LHCN-M2 (cell line): ENCODE results near the gene PTBP2. TPM values are rescaled to one million over a fixed set of nuclear protein-coding genes. Genes with fewer than 3 reads are reported as not detected.
A peak's percentile ranks its signal among the peaks of the same experiment; 100 is the strongest.

Experiments used
- DNase-seq: peaks from one replicate; pipeline ENCODE4 v3.0.0-alpha.2; 2012; ENCODE audit warnings: low read depth
- polyA plus RNA-seq: library from polyadenylated mRNA; unstranded; fragments of >200 nt; gene quantifications from one replicate; pipeline ENCODE4 v1.2.1, GENCODE V29; 2012; ENCODE audit warnings: missing spikeins
- total RNA-seq: library from RNA; depleted of rRNA; stranded (reverse); fragments of >200 nt; gene quantifications from 2 replicates; pipeline ENCODE4 v1.2.3, GENCODE V29; 2014; rRNA removed

The PTBP2 gene, protein sequence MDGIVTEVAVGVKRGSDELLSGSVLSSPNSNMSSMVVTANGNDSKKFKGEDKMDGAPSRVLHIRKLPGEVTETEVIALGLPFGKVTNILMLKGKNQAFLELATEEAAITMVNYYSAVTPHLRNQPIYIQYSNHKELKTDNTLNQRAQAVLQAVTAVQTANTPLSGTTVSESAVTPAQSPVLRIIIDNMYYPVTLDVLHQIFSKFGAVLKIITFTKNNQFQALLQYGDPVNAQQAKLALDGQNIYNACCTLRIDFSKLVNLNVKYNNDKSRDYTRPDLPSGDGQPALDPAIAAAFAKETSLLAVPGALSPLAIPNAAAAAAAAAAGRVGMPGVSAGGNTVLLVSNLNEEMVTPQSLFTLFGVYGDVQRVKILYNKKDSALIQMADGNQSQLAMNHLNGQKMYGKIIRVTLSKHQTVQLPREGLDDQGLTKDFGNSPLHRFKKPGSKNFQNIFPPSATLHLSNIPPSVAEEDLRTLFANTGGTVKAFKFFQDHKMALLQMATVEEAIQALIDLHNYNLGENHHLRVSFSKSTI
- 28.7 and 35.2 TPM in 2 replicates for total RNA-seq
- 5.2 TPM for polyA plus RNA-seq

DNA sequence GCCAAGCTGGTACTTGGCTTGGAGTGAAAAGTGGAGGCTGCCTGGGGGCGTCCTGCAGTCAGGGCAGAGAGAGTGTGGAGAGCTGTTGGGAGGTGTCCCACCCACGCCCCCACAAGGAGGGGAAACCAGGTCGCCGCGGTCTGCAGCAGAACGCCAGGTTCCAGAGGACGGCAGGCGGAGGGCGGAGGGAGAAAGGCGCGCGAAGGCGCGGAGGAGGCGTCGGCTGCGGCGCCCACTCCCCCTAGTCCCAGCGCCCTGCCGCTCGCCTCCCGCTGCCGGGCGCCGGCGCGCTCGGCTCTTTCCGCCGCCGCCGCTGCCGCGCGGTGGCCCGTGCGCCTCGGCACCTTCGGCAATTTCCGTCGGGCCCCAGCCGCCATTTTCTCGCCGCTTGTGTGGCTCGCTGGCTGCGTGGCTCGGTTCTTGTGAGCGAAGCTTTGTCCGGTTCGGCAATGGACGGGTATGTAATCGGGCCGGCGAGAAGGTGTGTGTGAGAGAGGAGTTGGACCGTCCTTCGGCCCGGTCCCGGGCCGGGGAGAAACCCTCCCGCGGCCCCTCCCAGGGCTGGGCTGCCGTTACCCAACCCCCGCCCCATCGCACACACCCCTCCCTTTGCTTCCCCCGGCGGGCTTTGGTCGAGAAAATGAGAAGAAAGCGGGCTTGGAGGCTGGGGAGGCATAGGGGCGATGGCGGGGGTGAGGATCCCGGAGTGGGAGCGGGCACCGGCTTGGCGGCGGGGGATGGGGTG is at the start of gene PTBP2:
Gene PTBP2 (plus strand): TSS at position 369 of the 745 bp plus-strand sequence. CDS start 81 bp downstream, at position 450.
- DNase-seq, result peak; percentile 74

DNA sequence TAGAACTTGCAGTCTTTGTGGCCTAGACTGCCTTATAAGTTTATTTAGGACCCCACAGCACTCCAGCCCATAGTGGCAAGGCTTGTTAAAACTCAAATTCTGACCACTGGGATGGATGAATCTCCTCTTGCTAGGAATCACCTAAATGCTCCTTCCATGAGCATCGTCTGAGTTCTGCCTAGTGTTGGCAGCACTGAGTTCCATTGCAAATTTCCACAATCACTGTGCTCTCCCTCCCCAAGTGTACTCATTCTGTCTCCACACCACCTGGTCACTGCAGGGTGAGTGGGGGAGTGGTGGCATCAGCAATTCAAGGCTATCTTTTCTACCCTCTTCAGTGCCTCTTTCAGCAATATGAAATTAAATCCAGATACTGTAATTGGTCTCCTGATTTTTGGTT is 46.7 kb upstream of the PTBP2 start:
- DNase-seq, result no peak

DNA sequence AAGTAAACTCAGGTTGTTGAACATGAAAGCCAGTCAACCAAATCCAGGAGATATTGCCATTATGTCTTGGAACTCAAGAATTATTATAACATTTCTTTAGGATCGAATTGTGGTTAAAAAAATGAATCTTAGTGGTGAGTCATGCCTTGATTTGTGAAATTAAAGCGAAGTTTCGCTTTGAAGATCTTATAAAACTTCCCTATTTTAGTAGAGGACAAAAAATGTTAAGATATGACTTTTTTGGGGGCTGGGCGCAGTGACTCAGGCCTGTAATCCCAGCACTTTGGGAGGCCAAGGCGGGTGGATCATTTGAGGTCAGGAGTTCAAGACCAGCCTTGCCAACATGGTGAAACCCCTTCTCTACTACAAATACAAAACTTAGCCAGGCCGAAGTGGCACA is 39.5 kb upstream of the PTBP2 start:
- peak; percentile 15 for DNase-seq

DNA sequence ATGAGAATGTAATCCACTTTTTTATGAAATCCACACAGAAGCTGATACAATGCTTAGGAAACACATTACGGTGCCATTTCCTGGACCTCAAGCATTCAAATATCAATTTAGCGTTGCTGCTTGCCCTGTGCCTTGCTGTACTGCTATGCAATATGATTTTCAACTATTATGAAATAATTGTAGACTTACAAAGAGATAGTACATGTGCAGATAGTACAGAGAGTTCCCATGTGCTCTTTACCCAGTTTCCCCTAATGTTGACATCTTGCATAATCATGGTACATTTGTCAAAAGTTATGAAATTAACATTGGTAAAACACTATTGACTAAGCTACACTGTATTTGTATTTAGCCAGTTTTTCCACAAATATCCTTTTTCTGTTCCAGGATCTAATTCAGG is 37.7 kb upstream of the PTBP2 start:
- DNase-seq, result no peak

DNA sequence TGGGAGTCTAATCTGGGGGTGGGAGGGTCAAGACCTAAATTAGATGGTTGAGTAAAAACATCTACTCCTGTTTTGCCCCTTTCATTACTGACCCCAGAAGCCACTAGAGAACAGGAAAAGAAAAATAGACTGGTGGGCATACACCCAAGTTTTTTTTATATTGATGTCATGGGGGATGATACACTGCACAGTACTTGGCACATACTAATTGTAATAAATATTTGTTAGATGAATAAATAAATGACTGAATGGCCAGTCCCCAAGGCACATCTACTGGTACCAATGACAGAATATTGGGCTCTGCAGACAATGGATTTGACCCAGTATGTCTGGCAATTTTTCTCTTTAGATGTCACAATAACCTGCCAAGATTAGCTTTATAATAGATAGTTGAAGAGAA is 36.8 kb upstream of the PTBP2 start:
- no peak for DNase-seq

DNA sequence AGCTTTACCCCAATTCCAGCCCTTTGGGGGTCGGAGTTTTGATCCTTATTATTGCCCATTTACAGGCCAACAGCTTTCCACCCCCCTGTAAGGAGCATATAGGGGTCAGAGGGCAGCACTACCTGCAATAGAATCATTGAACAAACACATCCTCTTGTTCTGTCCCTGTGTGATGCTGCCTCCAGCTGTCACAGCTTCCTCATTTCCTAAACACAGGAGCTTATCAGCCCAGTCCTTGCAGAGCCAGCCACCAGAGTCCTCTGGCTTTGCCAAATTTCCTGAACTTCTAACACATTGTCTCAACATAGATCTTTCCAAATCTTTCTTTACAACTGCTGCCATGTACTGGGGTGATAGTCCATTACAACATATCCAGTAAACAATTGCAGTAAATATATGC is 32.8 kb upstream of the PTBP2 start:
- no peak for DNase-seq

DNA sequence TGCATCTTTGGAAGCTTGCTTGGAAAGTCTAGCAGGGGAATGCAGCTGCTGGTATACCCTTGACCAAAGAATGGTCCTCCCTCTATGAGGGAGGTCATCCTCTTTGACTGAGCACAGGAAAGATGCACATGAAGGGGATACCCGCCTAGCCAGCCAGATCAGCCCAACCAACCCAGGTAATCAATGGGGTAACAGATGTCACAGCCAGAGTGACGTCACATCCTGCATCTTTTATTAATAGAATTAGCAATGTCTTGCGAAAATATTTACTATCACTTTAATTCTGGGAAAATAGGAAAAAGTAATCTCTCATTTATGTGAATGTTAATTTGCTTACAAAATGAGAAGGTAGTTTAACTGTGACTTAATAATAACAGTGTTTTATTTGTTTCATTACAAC is 25.6 kb upstream of the PTBP2 start:
- no peak for DNase-seq

DNA sequence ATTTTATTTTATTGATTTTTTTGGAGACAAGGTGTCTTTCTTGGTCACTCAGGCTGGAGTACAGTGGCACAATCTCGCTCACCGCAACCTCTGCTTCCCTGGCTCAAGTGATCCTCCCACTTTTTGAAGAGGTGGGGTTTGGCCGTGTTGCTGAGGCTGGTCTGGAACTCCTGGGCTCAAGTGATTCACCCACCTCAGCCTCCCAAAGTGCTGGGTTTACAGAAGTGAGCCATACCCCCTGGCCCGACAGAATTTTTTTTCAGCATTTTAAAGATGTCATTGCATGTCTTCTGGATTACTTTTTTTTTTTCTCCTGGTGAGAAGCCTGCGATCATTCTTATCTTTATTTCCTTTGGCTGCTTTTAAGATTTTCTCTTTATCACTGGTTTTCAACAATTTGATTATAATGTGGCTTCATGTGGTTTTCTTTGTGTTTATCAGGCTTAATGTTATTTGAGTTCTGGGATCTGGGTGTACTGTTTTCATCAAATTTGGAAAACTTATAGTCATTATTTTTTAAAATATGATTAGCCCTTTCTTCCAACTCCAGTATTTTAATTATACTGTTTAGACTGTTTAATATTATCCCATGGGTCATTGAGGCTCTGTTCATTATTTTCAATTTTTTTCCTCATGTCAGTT is 23.1 kb upstream of the PTBP2 start:
- DNase-seq, result no peak

DNA sequence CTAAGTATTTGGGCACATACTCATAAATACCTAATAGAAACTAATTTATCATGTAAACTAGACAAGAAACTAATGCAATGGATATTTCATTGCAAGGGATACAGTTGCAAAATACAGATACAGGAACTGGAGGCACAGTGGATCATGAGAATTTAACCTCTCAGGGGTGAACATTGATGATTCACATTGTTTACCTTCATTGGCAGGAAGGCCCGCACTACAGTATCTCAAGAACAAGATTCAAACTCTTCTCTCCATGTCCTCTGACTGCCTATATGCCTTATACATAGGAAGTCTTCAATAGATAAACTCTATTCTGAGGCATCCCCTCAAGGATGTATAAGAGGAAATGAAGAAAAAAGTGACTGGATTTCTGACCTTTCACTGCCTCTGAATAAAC is 18.4 kb upstream of the PTBP2 start:
- peak; percentile 6 for DNase-seq

DNA sequence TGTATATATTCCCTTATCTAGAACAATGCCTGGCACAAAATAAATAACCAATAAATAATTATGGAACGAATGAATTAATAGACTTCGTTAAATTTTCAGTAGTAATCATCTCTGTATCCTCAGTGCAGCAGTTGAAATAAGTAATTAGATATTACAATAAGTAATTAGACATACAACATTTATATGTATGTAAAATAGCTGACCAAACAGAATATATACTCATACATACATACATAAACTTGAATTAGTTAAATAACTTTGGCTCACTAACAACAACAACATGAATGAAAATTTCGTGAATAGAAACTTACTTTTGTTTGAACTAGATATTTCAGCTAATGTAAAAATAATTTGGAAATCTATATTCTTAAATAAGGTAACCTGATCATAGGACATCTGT is 14.6 kb upstream of the PTBP2 start:
- DNase-seq, result no peak

DNA sequence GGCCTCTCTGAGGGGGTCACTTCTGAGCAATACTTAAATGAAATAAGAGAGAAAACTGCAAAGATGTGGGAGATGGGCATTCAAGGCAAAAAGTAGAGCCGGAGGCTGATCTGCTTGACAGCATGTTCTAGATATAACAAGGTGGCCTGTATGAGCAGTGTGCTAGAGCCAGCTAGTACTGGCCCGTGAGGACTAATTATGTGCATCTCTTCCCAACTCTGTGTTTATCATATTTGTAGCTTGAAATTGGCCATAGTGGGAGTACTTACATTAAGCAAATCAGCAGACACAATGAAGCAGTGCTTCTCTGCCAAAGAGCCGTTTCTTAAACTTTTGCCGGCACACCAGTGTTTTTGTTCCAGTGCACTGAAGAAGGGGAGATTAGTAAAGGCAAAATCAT is 13.1 kb upstream of the PTBP2 start:
- DNase-seq, result no peak

DNA sequence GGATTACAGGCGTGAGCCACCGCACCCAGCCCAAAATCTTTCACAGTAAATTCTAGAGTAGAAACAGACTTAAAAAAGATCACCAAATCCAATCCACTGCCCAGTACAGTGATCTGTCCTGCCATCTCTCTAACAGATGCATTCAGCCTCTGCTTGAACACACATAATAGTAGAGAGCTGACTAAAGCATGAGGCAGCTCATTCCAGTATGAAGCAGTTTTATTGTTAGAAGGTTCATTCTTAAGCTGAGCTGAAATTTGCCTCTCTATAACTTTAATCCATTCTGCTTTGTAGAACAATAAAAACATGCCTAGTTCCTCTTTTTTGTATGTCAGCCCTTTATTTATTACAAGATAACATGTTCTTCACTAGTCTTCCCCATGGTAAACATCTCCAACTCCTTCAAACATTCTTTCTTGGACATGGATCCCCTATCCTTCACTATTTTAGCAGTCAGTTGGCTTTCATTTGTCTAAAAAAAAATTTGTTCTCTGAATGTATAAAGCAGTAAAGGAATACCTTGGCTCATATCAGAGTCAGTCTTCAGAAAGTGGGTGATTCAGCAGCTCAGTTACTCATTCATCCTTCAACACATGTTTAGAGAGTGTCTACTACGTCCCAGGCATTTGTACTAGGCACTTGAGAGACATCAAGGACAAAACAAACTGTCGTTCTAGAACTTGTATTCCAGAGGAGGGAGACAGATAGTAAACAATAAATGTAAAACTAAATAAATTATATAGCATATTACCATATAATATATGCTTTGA is 10.7 kb upstream of the PTBP2 start:
- DNase-seq, result peak; percentile 59

DNA sequence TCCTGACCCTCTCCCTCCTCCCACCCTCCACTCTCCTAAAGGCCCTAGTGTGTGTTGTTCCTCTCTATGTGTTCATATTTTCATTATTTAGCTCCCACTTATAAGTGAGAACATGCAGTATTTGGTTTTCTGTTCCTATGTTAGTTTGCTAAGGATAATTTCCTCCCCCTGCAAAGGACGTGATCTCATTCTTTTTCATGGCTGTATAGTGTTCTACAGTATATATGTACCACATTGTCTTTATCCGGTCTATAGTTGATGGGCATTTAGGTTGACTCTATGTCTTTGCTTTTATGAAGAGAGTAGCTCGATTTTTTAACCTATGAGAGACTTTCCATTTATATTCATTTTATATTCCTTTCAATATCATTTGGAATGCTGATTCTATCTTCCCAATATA is 7.9 kb upstream of the PTBP2 start:
- no peak for DNase-seq

DNA sequence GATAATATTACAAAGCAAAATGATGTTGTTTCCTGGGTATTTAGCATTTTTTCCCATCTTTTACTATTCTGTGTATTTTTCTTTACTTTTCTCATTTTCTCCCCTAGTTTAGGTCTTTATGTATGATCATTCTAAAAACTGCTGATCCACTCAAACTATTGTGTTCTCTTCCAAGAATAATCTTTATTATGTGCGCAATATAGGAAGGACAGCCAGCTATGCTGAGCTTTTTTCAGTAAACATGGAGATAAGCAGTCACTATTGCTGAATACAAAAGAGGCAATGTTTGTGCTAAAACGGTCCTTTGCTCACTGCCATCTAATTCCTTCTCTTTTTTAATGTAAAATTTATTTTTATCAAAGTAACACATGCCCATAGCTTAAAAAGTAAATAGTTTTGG is 6.7 kb upstream of the PTBP2 start:
- no peak for DNase-seq

DNA sequence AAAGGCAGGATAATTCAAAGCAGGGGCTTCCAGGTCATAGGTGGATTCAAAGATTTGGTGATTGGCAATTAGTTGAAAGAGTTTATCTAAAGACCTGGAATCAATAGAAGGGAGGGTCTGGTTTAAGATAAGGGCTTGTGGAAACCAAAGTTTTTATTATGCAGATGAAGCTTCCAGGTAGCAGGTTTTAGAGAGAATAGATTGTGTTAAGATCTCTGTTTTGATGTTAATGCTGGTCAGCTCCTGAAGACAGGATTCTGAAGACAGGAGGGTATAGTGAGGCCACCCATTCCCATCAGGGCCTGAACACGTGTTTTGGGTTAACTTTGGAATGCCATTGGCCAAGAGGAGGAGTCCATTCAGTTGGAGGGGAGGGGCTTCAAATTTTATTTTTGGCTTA is 6.1 kb upstream of the PTBP2 start:
- DNase-seq, result no peak

DNA sequence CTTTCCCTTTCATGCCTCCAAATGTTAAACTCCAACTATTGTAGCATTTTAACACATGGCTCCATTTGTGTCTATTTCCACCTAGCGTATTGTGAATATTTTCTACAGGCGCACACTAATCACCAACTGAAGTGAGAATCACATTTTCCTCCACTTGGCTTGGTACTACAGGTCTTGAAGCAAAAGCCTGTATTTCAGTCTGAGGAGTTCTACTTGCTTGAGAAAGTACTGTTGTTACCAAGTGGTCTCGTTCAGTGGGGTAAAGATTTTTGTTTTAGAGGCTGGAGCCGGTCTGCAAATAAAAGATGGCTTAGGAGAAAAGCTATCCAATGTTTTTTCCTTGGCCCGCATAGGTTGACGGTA is 550 bp upstream of the PTBP2 start:
- DNase-seq, result no peak

DNA sequence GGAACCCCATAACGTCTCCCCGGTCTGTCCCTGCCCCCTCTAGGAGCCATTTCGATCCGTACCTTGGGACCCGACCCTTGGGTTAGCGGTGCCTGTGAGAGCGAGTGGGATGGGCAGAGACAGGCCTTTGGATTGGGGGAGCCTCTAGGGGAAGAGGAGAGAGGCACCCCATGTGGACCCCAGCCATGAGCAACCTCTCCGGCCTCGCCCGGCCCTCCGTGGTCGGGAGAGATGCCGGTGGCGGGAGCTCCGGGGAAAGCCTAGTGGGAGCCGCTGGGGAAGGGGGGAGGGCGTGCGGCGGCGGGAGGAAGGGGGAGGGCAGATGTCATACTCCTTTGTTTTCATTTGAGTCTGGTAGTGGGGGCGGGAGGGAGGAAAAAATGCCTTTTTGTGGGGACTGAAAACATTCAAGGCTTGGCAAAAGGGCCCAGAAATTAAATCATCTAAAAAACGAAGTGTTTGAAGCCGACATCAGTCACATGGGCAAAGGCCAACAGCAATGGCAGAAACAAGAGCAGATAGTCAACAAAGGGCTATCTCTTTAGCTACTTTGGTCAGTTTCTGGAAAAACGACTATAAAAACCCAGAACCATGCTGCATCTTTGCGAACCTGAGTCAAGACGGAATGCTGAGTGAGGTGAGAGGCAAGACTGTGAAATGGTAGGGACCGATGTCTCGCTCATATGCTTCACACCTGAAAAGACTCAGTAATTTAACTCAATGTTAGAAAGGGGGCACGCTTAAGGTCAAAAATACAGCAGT is 758 bp downstream of the PTBP2 start:
- peak; percentile 51 for DNase-seq

DNA sequence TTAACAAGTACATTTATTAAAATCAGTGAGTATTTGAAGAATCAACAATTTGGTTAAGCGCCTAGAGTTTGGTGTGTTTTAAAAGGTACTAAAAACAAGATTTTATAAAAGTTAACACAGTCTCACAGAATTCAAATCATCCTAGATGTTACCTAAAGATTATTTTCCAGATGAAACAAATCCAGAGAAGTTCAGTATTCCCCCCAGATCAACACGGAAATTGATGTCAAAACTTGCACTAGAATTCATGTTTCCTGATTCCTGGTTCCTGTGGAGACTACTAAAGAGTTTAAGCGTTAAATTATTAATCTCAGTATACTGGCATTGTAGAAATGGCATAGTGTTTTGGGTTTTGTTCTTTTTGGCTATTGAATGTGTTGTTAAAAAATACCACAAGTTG is 1.4 kb downstream of the PTBP2 start:
- DNase-seq, result no peak

DNA sequence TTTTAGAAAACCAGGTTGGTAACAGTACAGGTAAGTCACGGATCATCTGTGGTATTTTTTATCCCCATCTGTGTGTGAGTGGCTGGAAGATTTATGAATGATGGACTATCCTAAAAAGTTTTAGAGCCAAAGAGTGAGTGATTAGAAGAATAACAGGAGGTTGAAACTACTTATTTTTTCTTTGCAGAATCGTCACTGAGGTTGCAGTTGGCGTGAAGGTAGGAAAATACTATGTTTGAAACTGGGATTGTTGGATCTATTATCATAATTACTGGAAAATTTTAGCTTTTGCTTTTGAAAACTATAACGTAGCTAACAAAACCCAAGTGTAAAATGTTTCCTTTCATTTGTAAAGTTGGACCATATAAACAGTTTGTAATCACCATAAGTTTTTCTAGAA is 1.8 kb downstream of the PTBP2 start:
- no peak for DNase-seq

DNA sequence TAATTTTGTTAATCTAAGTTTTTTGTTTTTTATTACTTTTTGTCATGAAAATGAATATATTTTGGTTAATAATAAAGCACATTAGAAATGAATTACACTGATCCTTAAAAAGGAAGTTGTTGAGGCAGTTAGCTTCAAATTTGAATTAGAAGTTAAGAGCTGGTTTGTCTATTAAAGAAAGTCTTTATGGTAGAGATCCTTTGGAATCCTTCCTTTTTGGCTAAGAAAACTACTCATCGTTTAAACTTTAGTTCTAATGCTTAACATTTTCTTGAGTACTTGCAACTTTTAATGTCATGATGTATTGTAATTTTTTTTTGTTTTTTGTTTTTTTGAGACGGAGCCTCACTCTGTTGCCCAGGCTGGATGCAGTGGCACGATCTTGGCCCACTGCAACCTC is 2.4 kb downstream of the PTBP2 start:
- no peak for DNase-seq

DNA sequence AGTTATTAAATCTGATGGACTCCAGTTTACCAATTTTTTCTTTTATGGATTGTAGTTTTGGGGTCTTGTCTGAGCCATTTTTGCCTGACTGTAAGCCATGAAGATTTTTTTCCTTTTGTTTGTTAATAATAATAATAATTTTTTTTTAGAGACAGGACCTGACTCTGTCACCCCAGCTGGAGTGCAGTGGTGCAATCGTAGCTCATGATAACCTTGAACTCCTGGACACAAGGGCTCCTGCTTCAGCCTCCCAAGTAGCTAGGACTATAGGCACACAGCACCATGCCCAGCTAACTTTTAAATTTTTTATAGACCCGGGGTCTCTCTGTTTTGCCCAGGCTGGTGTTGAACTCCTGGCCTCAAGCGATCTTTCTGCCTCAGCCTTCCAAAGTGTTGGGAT is 6.3 kb downstream of the PTBP2 start:
- no peak for DNase-seq
